ENCODE data around the gene RAC3.

DNA sequence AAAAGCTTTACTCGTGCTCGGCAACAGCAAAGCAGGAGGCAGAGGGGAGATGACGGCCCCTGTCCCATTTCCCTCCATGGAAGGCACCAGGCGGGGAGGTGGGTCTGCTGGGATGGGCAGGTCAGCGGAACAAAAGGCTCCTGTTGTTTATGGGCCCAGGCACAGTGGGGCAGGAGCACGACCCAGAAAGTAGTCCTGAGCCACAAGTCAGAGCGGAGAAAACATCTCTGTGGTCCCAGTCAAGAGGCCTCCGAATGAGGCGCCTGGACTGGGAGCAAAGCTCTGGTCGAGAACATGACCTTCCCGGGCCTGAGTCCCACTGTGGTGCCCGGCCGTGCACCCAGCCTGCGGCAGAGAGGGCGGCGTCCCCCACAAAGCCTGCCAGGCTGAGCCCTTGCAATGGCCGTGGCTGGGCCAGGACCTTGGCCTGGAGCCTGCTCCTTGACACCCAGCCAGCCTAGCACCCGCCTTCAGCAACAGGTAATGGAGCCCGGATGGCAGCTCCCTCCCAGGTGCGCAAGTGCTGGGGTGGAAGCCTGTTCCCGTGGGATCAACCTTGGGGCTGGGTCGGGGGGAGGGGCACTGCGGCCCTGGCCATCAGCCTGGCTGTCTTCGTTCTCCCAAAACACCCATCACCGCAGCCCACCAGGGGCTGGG, 16.6 kb downstream of the RAC3 start:
- TF ChIP-seq, protein P1, sequence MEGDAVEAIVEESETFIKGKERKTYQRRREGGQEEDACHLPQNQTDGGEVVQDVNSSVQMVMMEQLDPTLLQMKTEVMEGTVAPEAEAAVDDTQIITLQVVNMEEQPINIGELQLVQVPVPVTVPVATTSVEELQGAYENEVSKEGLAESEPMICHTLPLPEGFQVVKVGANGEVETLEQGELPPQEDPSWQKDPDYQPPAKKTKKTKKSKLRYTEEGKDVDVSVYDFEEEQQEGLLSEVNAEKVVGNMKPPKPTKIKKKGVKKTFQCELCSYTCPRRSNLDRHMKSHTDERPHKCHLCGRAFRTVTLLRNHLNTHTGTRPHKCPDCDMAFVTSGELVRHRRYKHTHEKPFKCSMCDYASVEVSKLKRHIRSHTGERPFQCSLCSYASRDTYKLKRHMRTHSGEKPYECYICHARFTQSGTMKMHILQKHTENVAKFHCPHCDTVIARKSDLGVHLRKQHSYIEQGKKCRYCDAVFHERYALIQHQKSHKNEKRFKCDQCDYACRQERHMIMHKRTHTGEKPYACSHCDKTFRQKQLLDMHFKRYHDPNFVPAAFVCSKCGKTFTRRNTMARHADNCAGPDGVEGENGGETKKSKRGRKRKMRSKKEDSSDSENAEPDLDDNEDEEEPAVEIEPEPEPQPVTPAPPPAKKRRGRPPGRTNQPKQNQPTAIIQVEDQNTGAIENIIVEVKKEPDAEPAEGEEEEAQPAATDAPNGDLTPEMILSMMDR (IDR thresholded peaks at IDR 0.05), result no peak
- TF ChIP-seq POLR2A (IDR thresholded peaks at IDR 0.05), result no peak

Measured in right lobe of liver (tissue), 4 donors.